Hepatocyte (in vitro differentiated cells): ENCODE results near the gene PRKCZ. TPM values are rescaled to one million over a fixed set of nuclear protein-coding genes. Genes with fewer than 3 reads are reported as not detected.
A peak's percentile ranks its signal among the peaks of the same experiment; 100 is the strongest.

Experiments
- DNase-seq: peaks from one replicate; pipeline ENCODE4 v3.0.0-alpha.2; 2016; ENCODE audit warnings: low spot score
- H2AFZ ChIP-seq: fragments of 200-600 bp; sonication (generic); 2 replicates; pipeline ENCODE4 v1.6.0; 2016; ENCODE audit warnings: antibody characterized with exemption, mild to moderate bottlenecking
- H3K27ac ChIP-seq: fragments of 200-600 bp; sonication (generic); 2 replicates; pipeline ENCODE4 v1.5.1; 2016; ENCODE audit warnings: mild to moderate bottlenecking
- H3K27me3 ChIP-seq: fragments of 200-600 bp; sonication (generic); 2 replicates; pipeline ENCODE4 v1.6.1; 2016
- H3K36me3 ChIP-seq: fragments of 200-600 bp; sonication (generic); replicated peaks from 2 replicates; pipeline ENCODE4 v1.5.1; 2016; ENCODE audit warnings: low read depth; ENCODE audit not compliant: insufficient read depth
- H3K4me1 ChIP-seq: fragments of 200-600 bp; sonication (generic); 2 replicates; pipeline ENCODE4 v1.5.1; 2016; ENCODE audit warnings: mild to moderate bottlenecking, moderate library complexity; ENCODE audit not compliant: insufficient read depth
- H3K4me2 ChIP-seq: fragments of 200-600 bp; sonication (generic); 2 replicates; pipeline ENCODE4 v1.6.0; 2016
- H3K4me3 ChIP-seq: fragments of 200-600 bp; sonication (generic); 2 replicates; pipeline ENCODE4 v1.5.1; 2016; ENCODE audit warnings: mild to moderate bottlenecking
- H3K79me2 ChIP-seq: fragments of 200-600 bp; sonication (generic); 2 replicates; pipeline ENCODE4 v1.6.0; 2017; ENCODE audit warnings: mild to moderate bottlenecking
- H3K9me2 ChIP-seq: fragments of 200-600 bp; sonication (generic); replicated peaks from 2 replicates; pipeline ENCODE4 v1.6.0; 2017; ENCODE audit warnings: mild to moderate bottlenecking; ENCODE audit not compliant: insufficient read depth
- H3K9me3 ChIP-seq: fragments of 200-600 bp; sonication (generic); 2 replicates; pipeline ENCODE4 v1.5.1; 2016; ENCODE audit warnings: low read depth, mild to moderate bottlenecking
- H4K20me1 ChIP-seq: fragments of 200-600 bp; sonication (generic); 2 replicates; pipeline ENCODE4 v1.6.0; 2016; ENCODE audit warnings: mild to moderate bottlenecking; ENCODE audit not compliant: insufficient read depth, poor library complexity, severe bottlenecking
- EZH2 ChIP-seq: fragments of 200-600 bp; sonication (generic); IDR thresholded peaks from 2 replicates; pipeline ENCODE4 v1.6.1; 2016; ENCODE audit warnings: antibody characterized with exemption, mild to moderate bottlenecking, borderline replicate concordance
- EZH2phosphoT487 ChIP-seq: fragments of 200-600 bp; sonication (generic); IDR thresholded peaks from one replicate; pipeline ENCODE4 v1.6.1; 2018; ENCODE audit warnings: antibody characterized with exemption, mild to moderate bottlenecking, low read depth, moderate library complexity; ENCODE audit not compliant: unreplicated experiment, severe bottlenecking
- WGBS: methylation state at CpG from one replicate; pipeline ENCODE4 v1.1.6; 2016; ENCODE audit warnings: low lambda C conversion rate; ENCODE audit errors: missing lambda C conversion rate; 5-methylcytosine and 5-hydroxymethylcytosine counted together
- polyA plus RNA-seq: library from polyadenylated mRNA; unstranded; fragments of >200 nt; fragmentation: Nextera tagmentation; extraction: Ambion mirVana; gene quantifications from 2 replicates; pipeline ENCODE4 v1.2.1, GENCODE V29; 2016
- total RNA-seq: library from RNA; depleted of rRNA; stranded (reverse); fragments of >200 nt; gene quantifications from 2 replicates; pipeline ENCODE4 v1.2.3, GENCODE V29; 2014
- TF ChIP-seq, protein P1 (sequence below): fragments of 200-600 bp; sonication (generic); IDR thresholded peaks from 2 replicates; pipeline ENCODE4 v1.5.1; 2016; ENCODE audit warnings: antibody characterized with exemption, mild to moderate bottlenecking; ENCODE audit not compliant: poor library complexity

The PRKCZ gene
- total and polyA plus RNA-seq, 2 experiments from 2014 or later: 41.0 to 52.3 TPM

DNA sequence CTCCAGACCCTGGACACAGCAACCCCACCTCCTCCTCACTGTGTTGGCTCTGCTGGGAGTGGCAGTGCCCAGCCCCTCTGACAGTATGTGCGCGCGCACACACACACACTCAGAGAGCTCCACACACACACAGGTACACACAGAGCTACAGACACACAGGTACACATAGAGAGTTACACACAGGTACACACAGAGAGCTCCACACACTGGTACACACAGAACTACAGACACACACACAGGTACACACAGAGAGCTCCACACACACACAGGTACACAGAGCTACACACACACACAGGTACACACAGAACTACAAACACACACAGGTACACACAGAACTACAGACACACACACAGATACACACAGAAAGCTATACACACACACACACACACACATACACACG, 6.3 kb upstream of the PRKCZ start:
- no peak overlapping the region for H3K4me2 ChIP-seq
- H3K4me3 ChIP-seq: no peak overlapping the region
- 92% methylated on average over 4 of the region's 4 CpGs for WGBS
- no peak for DNase-seq
- TF ChIP-seq, protein P1, sequence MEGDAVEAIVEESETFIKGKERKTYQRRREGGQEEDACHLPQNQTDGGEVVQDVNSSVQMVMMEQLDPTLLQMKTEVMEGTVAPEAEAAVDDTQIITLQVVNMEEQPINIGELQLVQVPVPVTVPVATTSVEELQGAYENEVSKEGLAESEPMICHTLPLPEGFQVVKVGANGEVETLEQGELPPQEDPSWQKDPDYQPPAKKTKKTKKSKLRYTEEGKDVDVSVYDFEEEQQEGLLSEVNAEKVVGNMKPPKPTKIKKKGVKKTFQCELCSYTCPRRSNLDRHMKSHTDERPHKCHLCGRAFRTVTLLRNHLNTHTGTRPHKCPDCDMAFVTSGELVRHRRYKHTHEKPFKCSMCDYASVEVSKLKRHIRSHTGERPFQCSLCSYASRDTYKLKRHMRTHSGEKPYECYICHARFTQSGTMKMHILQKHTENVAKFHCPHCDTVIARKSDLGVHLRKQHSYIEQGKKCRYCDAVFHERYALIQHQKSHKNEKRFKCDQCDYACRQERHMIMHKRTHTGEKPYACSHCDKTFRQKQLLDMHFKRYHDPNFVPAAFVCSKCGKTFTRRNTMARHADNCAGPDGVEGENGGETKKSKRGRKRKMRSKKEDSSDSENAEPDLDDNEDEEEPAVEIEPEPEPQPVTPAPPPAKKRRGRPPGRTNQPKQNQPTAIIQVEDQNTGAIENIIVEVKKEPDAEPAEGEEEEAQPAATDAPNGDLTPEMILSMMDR: no peak
- no peak for TF ChIP-seq EZH2
- TF ChIP-seq EZH2phosphoT487: no peak
- no peak overlapping the region for H2AFZ ChIP-seq
- H3K79me2 ChIP-seq: no peaks in the 10 kb centered on the region
- peaks cover 3% of the 10 kb centered on the region for H3K27me3 ChIP-seq
- H4K20me1 ChIP-seq: no peaks in the 10 kb centered on the region
- H3K4me1 ChIP-seq: peaks cover 26% of the 10 kb centered on the region
- H3K27ac ChIP-seq: no peak overlapping the region
- H3K9me2 ChIP-seq: no peaks in the 10 kb centered on the region
- H3K9me3 ChIP-seq: no peaks in the 10 kb centered on the region
- H3K36me3 ChIP-seq: no peaks in the 10 kb centered on the region

- Histone ChIP-seq H3K4me2 (peak overlapping the region; percentile 83), H3K79me2 (no peaks in the 10 kb centered on the region), H3K4me3 (no peak overlapping the region), H3K27me3 (peaks cover 3% of the 10 kb centered on the region), H3K9me3 (no peaks in the 10 kb centered on the region), H3K27ac (no peak overlapping the region), H3K9me2 (no peaks in the 10 kb centered on the region), H2AFZ (no peak overlapping the region), H4K20me1 (no peaks in the 10 kb centered on the region), H3K36me3 (no peaks in the 10 kb centered on the region), H3K4me1 (peaks cover 31% of the 10 kb centered on the region)
- WGBS: 39% methylated on average over 32 of the region's 75 CpGs
- peak; percentile 86 for DNase-seq
- TF ChIP-seq EZH2phosphoT487 (no peak), EZH2 (no peak)
- TF ChIP-seq, protein P1: peak; percentile 62
These were observed 5.5 kb upstream of the PRKCZ start for GRCh38 chr1:2044510-2045319.

GRCh38 chr1:2045468-2046173, 4.6 kb upstream of the PRKCZ start:
- no peak overlapping the region for H3K4me3 ChIP-seq
- H3K9me2 ChIP-seq: no peaks in the 10 kb centered on the region
- H2AFZ ChIP-seq: no peak overlapping the region
- H3K27ac ChIP-seq: no peak overlapping the region
- peaks cover 3% of the 10 kb centered on the region for H3K27me3 ChIP-seq
- peak overlapping the region; percentile 83 for H3K4me2 ChIP-seq
- no peaks in the 10 kb centered on the region for H3K9me3 ChIP-seq
- H3K79me2 ChIP-seq: peaks cover 2% of the 10 kb centered on the region
- no peaks in the 10 kb centered on the region for H3K36me3 ChIP-seq
- TF ChIP-seq EZH2 (no peak), EZH2phosphoT487 (no peak)
- TF ChIP-seq, protein P1: no peak
- peaks cover 31% of the 10 kb centered on the region for H3K4me1 ChIP-seq
- no peaks in the 10 kb centered on the region for H4K20me1 ChIP-seq
- DNase-seq: no peak
- WGBS: 85% methylated on average over 15 of the region's 15 CpGs
